ENCODE measurements around the gene SLC16A5.
"Not testable (repeated sequence)": the region's sequence is repeated elsewhere in the genome, so short reads cannot be mapped to it uniquely, and the experiment has no call there.

GRCh38 chr17:75127936-75128335 lies 40.2 kb downstream of the SLC16A5 start:
- not testable (repeated sequence) for TF ChIP-seq CTCF (IDR thresholded peaks at IDR 0.05); EZH2 (IDR thresholded peaks at IDR 0.05; ENCODE audit: borderline replicate concordance, insufficient read depth, low read depth, low read length, poor library complexity, severe bottlenecking)
